ENCODE results near the gene PLA2G15.

Gene PLA2G15

DNA sequence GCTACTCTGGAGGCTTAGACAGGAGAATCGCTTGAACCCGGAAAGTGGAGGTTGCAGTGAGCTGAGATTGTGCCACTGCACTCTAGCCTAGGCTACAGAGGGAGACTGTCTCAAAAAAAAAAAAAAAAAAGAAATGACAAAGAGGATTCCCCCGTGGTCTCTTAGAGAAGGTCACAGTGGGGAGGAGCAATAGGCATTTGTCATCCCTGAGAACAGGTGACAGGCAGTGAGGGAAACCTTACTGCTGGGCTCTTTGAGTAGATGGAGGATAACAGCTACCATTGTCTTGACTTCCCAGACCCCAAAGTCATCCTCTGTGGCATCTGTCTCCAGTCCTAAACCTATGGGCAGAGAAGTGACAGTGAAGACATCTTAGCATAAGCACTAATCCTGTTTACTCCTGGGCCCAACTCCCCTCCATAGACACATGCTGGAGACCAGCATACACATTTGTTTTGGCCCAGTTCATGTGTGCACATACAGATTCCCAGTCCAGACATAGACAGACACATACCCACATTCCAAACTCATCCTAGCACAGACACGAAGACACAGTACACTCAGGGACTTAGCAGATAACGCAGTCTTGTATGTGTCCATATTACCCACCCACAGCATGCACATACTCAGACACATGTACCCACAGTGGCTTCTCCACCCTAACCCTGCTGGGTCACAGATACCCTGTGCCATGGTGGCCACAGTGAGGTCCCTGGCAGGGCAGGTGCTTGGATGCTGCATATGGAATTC lies 11.9 kb upstream of the PLA2G15 start:
- no peak for DNase-seq

DNA sequence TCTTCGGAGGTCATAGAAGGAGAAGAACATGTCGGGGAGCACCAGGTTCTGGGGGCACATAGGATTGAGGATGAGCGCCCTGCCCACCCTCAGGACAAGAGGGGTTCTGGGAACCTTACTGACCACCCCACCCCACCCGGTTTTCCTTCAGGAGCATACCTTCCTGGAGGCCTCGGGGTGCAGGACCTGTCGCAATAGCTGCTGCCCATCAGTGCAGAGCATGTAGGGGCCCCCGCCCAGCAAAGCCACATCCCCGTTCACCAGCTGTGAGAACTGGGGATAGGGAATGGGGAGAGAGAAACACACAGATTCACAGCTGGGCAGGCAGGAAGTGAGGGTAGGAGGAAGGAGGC lies 11.4 kb upstream of the PLA2G15 start:
- DNase-seq = no peak

DNA sequence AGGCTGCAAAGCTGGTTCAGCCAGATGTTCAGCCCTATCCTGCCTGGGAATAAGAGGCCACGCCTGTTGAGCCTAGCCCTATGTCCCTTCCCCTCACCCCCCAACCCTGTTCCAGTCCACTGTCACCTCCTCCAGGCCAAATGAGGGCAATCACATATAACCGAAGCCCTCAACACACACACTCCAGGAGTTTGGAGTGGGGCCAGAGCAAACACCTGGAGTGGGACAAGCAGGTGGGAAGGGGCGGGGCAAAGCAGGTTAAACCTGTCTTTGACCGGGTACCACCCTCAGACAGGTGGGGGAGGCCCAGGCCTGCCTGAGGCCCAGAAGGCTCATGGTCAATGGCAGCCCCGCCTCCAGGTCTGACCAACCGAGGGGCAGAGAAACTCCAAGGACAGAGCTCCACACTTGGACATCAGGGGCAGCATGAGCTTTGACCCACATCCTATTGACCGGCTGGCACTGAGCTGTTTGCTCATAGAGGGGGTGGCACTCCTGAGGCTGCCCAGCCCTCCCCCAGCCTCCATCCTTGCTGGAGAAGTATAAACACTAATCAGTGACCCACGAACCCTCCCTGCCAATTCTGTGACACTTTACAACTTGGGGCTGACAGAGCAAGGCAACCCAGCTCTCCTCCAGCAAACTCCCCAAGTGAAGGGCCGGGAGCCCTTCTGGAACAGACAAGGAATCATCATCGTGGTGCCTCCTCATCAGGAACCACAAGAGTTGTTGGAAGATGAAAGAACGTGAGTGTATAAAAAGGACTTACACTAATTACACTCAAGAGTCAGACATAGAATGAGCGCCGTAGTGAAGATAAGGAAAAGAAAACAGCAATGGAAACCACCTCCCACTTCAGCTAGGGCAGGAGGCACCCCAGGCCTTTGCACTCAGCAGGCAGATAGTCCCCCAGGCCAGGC lies 10.7 kb upstream of the PLA2G15 start:
- DNase-seq = no peak

DNA sequence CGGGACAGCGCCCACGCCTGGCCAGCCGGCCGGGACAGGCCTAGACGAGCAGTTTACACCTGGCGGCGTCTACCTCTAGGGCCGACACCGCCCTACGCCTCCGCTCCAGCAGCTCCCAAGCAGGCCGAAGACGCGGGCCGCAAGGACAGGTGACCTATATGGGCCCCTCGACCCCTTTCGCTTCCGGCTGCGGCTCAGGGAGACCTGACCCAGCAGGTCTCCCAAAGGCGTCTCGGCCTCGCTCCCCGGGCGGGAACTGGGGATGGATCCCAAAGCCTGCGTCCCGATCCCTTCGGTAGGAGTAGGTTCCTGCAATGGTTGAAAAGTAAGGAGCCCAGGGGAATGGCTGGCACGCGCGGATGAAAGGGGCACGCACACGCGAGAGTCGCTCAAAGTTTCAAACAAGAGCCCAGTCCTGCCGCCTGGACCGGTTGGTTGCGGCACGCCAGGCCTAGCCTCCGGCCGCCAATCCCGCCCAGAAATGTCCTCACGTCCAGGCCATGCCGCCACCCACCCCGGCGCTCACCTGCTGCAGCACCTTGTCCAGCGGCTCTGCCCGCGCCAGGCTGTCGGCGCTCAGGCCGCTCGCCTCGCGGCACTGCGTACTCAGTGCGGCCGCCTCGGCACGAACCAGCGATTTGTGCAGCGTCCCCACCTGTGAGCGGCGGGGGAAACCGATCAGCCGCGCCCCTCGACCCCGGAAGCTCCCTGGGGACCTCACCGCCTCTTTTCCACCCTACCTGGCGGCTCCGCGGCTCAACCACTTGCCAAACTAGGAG lies 9.9 kb upstream of the PLA2G15 start:
- DNase-seq = no peak

DNA sequence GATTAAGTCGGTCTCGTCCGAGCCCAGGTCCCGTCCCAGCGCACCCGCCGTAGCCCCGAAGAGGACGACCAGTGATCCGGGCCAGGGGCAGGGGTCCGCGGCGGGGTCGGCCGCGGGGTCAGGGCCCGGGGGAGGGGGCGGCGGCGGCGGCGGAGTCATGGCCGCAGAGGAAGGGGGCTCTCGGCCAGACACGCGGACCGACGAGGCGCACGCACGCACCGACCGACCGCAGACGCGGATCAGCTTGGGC lies 9.4 kb upstream of the PLA2G15 start, which contains the start of gene ESRP2:
Gene ESRP2 (minus strand): TSS at position 241 of the 250 bp plus-strand sequence. CDS start 82 bp downstream, at position 159.
- DNase-seq = no peak

DNA sequence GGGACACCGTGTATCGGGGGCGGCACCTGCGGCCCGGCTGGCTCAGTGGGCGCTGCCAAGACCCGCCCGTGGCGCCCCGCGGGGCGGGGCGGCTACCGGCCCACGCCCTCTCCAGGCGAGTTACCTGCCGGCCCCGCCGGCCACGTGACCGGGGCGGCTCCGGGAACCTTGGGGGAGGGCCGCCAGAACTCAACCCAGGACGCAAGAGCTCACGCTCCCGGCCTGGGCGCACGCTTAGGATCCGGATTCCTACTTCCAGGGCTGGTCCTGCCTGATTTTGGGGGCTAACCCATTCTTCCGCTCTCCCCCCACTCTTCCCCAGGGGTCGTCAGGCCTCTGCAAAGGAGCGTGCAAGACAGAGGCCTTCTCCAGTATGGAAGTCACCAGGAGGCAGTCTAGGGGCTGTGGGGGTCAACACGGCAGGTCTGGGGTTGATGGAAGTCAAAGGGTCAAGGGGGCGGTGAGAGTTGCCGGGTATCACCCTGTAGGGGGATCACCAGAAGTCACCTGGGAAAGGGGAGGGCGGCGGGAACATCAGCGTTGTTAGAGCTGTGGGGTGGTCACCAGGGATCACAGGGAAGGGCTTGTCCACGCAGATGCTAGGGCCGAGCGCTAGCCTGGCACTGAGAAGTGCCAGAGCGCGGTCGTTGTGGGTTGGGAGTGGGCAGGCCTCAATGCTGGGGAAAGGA lies 8.9 kb upstream of the PLA2G15 start:
- DNase-seq = peak; percentile 55

DNA sequence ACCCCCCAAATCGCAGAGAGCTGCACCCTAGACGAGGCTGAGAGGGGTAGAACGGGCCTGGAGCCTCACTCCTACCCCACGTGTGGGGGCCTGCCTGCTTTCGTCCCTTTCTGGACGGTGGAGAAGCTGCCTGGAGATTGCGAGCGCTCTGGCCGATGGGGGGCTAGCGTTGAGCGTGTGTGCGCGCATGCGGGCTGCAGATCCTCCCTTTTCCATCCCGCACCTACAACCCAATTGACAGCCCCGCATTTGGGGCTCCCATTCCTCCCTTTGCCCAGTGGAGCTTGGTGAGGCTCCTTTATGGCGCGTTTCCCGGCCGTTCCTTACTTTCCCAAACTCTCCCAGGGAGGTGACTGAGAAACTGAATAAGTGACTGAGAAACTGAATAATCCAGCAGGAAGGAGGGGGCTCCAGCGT lies 8.3 kb upstream of the PLA2G15 start:
- no peak for DNase-seq

GRCh38 chr16:68237243-68238028 lies 7.7 kb upstream of the PLA2G15 start:
- DNase-seq = peak; percentile 95

- DNase-seq = no peak
Measured at GRCh38 chr16:68238029-68238345, 7.2 kb upstream of the PLA2G15 start.

GRCh38 chr16:68242085-68242484 lies 3.1 kb upstream of the PLA2G15 start:
- no peak for DNase-seq

- no peak for DNase-seq
Measured at GRCh38 chr16:68242926-68243858, 2.0 kb upstream of the PLA2G15 start.

DNA sequence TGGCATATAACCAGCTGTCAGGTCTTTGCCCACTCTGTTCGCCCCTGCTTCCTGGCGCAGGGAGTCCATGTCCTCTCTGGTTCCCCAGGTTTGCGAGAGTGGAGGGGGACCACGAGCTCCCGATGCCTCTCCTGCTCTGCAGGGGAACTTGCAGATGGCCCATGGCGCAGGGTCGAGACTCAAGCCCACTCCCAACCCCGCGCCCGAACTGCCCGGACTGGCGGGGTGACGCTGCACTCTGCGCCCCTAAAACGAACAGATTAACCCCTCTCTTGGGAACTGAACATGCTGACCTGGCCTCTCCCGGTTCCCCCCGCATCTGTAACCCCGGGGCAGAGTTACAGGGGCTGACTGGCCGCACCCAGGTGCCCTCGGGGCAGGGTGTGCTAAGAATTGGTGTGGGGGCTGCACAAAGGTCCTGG lies 681 bp upstream of the PLA2G15 start:
- no peak for DNase-seq

DNA sequence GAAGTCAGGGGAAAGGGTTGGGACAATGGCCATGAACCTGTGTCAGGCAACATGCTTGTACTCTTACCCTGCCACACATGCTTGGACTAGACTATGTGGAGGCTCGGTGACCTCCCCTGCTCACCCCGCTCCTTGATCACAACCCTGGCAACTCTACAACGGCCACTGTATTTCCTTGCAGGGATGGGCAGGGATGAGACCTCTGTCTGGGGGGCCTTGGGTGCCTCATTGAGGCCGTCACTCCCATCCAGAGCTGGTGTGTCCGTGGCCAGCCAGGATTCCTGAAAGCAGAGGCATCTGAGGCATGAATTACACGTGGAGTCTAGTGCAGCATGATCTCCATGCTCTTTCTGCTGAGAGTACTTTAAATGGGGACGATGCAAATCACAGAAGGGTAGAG lies 948 bp downstream of the PLA2G15 start:
- no peak for DNase-seq

DNA sequence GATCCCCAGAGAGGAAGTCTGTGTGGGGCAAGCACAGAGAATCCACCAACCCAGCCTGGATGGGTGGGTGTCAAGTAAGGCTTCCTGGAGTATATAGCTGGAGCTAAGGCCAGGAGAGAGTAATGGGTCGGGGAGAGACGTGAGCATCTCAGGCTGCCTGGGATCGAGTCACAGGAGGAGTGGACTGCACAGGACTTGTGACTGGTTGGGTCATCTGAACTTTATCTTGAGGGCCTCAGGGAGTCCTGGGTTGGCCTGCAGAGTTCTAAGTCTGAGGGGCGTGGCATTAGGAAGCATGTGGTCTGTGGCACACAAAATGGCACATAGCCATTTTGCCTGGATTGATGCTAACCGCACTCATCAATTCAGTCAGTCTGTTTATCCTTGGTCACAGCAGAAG lies 1.5 kb downstream of the PLA2G15 start:
- DNase-seq = no peak

DNA sequence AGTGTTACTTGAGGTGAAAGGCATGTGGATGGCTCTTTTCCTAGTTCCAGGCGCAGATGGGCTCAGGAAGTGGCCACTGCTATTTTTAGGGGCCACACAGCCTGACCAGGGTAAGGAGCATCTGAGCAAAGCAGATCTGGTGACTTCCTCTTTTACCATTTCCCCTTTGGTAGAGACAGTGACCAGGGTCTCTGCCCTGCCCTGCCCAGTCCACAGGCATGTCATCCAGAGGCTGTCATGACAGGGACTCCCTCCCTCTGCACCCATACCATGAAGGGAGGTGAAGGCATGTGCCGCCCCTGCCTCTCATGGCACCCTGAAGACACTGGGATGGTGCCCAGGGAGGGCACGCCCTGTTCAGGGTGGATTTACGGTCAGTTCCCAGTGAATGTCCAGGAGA lies 2.2 kb downstream of the PLA2G15 start:
- no peak for DNase-seq

DNA sequence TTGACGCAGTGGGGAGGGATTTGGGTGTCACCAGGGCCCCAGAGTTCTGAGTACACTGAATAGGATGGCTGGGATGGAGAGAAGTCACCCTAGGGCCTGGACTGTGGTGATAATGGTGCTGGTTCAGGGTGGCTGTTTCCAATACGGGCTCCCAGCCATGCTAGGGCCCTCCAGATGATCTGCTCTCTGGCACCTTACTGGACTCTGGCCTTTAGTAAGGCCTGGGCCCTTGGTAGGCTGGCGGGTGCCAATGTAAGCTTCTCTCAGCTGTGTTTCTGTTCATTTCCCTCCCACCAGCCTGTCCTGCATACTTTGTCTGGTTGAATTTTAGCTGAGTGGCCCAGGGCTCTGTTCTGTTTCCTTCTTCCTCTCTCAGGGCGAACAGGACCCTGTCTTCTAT lies 2.8 kb downstream of the PLA2G15 start:
- no peak for DNase-seq

DNA sequence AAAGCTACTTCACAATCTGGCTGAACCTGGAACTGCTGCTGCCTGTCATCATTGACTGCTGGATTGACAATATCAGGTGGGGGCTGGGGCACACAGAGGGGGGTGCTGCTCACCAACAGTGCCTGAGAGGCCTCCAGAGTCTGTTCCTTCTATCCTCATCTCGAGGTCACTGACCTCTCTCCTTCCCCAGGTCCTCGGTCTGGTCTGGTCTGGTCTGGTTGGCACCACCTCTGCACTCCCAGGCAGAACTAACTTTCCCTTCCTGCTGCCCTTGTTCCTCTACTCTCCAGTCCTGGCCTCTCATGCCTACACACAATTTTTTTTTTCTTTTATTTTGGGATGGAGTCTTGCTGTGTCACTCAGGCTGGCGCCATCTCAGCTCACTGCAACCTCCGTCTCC lies 4.2 kb downstream of the PLA2G15 start:
- DNase-seq = no peak

DNA sequence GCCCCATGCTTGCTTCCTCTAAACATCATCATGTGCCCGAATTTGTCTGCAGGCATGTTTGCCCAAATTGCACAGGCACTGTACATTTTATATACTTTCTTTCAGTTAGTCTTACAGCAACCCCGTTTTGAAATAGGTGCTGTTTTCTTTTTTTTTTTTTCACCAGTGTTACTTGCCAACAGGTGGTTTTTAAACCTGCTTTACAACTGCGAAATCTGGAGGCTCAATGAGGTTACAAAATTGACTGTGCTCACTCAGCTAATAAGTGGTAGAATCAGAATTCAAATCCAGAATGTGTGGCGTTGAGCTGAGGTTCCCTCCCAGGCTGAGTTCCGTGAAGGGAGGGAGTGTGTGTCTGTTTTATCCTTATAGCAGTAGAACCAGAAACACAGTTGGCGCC lies 5.8 kb downstream of the PLA2G15 start:
- no peak for DNase-seq

- DNase-seq = no peak
Measured at GRCh38 chr16:68251832-68252231, 6.7 kb downstream of the PLA2G15 start.

DNA sequence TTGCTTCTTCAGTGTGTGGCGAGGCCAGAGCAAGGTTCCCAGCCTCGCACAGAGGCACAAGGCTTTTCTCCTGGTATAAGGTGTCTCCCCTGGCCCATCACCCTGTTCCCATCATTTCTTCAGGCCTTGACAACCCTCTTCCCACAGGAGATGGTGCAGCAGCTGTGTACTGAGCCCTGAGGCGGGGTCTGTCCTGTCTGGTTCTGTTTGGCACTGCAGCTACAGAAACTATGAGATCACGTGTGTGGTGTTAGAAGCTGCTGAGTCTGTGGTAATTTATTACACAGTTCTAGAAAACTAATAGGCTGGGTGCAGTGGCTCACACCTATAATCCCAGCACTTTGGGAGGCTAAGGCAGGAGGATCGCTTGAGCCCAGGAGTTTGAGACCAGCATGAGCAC lies 7.2 kb downstream of the PLA2G15 start:
- DNase-seq = no peak

- no peak for DNase-seq
Measured at GRCh38 chr16:68253721-68254120, 8.5 kb downstream of the PLA2G15 start.

All from activated CD4-positive, alpha-beta T cell treated with anti-CD3 and anti-CD28 coated beads for 48 hours (primary cell).